HG03460 (cell line): Measurements from ENCODE around the gene THSD4.
"Not testable (repeated sequence)": the region's sequence is repeated elsewhere in the genome, so short reads cannot be mapped to it uniquely, and the experiment has no call there.

Experiments
- ATAC-seq: cut with Tn5 transposase; IDR thresholded peaks from one replicate; pipeline ENCODE4 v1.9.1; 2021; ENCODE audit not compliant: unreplicated experiment

The THSD4 gene

DNA sequence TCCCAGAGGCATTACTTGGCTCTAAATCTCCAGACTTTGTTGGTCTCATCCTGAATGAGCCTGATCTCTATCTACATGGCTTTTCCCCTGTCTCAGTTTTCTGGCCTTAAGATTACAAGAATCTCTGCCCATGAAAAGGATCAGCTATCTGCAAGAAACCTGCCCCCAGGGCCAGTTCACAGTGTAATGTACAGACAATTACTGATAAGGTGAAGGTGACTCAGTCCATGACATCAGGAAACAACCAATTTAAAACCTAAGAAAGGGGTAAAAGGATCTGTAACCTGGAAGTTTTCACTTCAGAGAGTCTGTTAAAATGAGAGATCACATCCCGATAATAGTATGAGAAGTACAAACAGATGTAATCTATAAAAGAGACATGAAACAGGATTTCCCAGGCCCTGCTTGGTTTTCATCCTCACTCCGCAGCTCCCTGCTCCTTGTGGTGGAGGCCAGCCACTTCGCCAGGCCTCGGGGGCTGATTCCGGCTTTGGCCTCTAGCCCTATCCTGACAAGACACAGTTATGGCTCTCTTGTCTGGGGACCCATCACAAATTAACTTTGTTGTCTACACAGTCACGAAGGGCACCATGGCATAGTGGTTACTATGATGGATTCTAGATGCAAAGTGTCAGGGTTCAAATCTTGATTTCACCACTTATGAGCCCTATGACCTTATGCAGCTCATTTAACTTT is 136.9 kb downstream of the THSD4 start:
- no peak for ATAC-seq

DNA sequence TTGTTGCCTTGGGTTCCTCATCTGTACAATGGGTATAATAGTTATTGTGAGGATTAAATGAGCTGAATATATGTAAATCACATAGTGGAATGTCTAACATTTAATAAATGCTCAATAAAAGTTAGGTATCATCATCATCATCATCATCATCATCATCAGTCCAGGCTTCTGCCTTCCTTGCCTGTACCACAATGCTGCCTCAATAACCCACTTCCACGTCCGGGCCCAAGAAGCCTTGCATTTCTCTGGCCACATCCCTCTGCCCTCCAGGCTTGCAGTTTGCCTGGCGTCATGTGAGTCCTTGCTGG is 137.4 kb downstream of the THSD4 start:
- no peak for ATAC-seq

DNA sequence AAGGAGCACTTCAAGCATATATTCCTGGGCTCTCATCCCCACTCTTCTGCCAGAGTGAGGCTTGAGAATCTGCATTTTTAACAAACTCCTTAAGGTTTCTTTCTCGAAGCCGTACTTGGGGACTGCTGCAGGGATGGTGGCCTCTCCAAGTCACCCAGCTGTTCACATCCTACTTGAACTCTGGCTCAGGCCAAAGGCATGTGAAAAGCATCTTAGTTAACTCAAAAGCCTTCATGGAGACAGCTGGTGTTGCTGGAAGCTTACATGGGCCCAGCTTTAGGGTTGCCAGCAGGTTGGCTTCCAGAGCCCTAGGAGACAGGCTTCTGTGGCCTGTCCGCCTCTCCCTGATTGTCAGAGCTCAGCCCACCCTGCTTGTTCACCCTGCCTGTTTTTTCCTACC is 139.2 kb downstream of the THSD4 start:
- ATAC-seq: no peak

DNA sequence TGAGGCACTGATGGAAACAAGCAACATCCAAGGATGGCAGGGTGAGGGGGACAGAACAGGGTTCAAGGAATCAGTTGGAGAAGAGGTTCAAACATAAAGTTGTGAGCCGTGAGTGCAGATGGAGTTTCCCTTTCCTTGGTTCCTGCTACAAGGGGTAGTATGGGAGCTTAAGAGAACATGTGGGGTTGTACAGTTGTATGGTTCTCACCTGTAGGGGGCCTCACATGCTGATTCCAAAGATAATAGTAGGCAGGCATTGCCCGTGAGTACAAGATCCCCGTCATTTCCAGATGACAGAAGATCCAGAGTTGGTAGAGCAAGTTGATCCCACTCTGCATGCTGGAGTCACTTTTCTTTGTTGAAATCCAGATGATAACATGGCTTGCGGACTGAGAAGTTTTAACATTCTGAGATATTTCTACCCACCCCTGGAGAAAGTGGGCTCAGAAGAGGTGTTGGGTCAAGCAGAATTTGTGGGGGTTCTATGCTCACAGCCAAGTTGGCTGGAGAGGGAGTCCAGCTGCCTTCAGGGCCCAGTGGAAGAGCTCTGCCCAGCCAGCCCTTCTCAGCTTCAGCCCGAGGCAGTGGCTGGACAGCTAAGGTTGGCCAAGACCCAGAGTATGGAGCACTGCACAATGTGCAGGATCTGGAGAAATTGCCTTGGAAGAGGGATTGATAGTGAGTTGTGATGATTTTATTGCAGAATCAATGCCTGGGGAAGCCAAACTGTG is 141.8 kb downstream of the THSD4 start:
- no peak for ATAC-seq

DNA sequence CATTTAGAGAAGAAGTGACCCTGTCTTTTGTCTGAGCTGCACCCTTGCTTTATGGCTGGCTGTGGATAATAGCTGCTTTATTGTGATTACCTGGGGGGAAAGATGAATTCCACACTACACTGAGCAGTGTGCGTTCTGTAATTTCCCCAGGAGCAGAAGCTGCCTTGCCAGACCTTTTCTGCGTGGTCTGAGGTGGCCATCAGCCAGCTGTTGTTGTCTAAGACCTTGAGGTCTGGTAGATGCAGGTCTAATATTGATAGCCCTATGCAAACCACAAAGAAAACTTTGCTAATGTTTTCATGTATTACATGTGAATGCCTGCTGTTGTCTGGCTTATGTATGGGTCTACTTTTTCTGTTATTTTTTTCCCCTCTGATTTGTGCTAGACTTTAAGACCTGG is 144.6 kb downstream of the THSD4 start:
- no peak for ATAC-seq

DNA sequence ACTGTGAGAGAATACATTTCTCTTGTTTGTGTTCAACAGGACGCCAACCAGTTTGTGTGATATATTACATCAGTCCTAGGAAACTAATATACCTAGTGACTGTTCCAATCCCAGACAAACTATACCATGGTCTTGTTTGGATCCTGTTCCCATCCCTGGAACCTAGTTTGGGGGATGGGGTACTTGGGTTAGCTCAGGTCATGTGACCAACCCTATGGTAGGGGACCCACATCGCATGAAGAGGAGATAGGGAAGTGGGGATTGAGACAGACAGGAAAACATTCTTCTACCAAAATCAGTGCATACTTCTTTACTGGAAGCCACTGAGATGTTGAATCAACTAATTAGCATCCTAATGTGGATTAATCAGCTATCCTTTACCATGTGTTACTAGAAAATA is 146.1 kb downstream of the THSD4 start:
- ATAC-seq: no peak

DNA sequence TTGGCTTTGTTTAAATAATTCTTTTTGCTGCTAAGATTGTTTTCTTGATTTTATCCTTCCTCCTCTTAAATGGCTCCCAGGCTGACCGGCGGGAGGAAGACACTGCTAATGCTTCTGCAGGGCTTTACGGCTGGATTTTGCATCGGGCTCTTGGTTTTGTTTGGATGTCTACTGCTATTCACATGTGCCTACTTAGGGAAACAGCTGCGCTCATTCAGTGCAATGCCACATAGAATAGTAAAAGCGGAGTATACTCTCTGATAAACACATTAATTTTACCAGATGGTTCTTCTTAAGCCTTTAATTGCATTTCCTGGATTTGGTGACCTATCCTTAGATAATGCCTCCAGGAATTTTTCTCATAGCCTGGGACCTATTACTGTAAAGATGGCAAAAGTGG is 146.6 kb downstream of the THSD4 start:
- no peak for ATAC-seq

DNA sequence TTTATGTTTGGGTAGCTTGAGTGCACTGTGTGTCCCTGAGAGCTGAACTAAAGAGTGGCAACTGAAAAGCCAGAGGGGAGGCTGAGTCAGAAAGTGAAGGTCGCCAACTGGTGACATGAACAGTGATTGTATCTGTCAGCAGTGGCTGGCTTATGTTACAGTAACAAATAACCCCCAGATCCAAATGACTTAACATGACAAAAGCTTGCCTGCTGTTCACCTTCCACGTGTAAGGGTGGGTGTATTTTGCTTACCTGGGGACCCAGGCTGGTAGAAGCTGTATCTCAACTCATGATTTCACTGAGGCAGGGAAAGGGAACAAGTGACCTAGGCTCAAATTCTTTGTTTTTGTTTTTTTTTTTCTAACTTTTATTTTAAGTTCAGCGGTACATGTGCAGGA is 147.3 kb downstream of the THSD4 start:
- ATAC-seq: no peak

DNA sequence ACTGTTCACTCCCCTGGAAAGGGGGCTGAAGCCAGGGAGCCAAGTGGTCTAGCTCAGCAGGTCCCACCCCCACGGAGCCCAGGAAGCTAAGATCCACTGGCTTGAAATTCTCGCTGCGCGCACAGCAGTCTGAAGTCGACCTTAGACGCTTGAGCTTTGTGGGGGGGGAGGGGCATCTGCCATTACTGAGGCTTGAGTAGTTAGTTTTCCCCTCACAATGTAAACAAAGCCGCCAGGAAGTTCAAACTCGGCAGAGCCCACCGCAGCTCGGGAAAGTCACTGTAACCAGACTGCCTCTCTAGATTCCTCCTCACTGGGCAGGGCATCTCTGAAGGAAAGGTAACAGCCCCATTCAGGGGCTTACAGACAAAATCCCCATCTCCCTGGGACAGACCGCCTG is 150.3 kb downstream of the THSD4 start:
- ATAC-seq: not testable (repeated sequence)

DNA sequence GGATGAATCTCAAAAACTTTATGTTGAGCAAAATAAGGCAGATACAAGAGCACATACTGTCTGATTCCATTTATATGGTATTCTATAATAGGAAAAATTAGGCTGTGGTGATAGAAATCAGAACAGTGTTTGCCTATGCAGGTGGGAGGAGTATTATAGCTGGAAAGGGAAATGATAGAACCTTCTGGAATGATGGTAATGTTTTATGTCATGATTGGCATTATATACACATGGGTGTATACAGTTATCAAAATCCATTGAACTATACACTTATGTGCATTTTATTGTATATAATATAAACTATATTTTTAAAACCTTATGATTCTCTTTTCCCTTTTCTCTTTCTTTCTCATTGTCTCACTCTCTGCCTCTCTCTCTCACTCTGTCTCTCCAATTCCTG is 156.1 kb downstream of the THSD4 start:
- no peak for ATAC-seq

DNA sequence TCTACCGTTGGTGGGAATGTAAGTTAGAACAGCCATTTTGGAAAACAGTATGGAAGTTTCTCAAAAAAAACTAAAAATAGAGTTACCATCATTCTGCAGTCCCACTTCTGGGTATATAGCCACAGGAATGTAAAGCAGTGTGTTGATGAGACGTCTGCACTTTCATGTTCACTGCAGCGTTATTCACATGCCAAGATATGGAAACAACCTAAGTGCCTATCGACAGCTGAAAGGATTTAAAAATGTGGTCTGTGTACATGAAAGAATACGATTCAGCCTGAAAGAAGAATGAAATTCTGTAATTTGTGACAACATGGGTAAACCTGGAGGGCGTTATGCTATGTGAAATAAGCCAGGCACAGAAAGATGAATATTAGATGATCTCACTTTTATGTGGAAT is 157.7 kb downstream of the THSD4 start:
- no peak for ATAC-seq

DNA sequence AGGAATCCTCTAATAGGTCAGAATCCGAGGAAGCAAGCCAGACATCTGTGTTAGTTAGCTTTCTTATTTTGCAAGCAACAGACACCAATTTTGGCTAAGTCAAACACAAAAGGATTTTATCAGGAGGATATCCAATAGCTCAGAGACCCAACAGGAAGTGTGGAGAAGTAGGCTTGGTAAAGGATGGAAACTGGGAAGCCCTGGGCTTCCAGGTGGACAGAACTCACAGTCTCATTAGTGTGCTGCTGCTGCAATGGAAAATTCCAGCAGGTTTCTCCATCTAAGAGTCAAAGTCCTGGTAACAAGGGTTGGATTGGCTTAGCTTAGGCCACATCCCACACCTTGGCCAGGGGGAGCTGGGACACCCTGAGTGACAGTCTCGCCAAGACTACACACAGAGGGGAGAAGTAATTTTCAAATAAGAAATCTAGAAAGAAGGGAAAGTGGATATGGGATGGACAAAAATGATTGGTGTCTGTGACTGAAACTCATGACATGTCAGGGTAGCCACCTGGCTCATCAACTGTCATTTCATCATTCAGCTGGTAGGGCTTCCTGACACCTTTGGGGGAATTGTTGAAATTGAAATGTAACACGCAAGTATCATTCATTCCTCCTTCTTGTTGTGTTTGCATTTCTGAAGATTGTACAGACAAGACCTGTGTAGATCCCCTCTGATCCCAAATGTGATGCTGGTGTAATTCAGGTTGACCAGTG is 158.6 kb downstream of the THSD4 start:
- ATAC-seq: no peak

DNA sequence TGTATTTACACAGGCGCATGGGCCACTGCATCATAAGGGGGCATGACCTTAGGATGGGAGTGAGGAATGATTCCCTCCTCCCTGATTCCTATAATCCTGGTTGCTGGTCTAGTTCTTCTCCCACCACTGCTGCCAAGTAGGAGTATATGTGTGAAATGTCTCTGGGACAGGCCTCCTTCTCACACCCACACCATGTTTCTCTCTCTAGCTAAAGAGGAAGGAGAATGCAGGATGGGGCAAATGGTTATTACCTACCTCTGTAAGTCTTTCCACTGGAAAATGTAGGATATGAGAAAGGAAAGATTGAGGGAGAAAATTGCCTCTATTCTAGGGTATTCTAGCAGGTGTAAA is 159.2 kb downstream of the THSD4 start:
- no peak for ATAC-seq

DNA sequence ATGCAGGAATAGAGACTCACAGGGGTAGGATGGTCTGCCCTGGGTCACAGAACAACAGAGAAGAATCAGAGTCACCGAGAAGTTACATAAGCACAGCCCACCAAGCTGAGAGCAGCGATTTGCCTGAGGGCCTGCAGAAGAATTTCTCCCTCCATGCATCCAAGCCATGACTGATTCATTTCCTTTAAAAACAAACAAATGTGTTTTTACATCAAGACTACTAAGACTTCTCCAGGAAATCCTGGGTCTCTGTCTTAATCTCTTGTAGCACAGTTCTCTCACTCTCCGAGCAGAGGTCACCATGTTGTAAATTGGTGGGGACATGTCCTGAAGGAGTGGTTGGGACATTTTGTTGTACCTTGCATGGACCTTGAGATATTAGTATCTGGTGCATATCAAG is 159.8 kb downstream of the THSD4 start:
- ATAC-seq: no peak

DNA sequence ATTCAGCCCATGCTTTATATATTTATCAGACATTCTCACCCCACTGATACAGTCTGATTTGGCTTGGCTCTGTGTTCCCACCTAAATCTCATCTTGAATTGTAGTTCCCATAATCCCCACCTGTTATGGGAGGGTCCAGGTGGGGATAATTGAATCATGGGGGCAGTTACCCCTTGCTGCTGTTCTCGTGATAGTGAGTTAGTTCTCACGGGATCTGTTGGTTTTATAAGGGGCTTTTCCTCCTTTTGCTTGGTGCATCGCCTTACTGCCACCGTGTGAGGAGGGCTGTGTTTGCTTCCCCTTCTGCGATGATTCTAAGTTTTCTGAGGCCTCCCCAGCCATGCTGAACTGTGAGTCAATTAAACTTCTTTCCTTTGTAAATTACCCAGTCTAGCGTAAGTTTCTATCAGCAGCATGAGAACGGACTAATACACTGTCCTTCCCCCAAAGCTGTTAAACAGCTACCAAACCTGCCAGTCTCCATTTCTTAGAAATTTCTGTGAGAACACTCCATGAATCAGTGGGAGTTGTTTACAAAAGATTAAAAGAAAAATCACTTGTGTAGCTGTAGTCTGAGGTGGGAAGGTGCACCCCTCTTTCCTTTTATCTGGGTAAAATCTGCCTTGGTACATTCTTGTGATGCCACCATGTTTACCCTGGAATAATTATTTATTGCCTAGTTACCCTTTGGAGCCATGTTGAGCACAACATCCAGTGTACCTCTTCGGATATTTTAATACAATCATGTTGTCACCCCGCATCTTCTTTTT is 160.5 kb downstream of the THSD4 start:
- ATAC-seq: no peak

DNA sequence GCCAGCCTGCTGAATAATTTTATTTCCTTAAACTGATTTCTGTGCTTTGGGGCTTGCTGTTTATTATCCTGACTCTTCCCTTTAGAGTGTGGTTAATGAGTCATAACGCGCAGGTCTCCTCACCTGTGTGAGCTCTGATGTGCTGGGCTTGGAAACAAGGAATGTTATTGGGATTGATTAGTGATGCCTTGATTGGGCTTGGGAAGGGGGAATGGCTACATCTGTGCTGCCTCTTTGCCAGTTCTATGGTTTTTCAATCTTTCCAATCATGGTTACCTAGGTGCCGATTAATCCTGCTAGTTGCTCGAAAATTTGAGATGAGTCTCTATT is 161.0 kb downstream of the THSD4 start:
- no peak for ATAC-seq

DNA sequence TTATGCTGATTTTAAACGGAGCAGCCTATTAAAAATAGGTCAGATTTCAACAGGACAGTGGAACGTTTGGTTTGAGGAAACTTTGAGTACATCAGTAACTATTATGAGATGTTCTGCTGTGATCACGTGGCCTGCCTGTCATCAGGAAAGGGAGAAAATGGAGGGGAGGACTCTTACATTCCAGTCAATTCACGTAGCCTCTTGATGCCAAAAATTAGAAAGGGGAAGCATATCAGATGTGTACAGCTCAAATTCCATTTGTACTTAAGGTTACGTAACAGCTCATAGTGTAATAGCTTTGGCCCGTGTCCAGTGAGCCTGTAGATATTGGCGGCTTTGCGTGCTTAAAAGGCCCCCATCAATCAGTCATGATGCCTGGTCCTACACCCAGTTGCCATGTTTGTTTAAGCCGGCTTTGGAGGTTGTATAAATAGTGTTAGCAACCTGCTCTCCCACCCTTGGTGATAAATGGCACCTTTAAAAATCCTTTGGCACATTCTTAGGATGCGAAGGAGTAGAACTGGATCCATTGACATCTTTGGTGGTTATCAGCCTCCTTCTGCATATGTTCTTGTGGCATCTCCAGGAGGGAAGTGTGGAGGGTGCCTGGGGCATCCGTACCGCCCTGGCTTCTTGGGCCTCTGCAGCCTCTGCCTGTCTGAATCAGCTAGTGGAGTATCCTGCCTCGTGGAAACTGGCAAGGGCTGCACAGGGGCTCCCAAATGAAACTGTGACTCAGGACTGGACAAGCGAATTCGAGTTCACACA is 163.9 kb downstream of the THSD4 start:
- ATAC-seq: no peak

DNA sequence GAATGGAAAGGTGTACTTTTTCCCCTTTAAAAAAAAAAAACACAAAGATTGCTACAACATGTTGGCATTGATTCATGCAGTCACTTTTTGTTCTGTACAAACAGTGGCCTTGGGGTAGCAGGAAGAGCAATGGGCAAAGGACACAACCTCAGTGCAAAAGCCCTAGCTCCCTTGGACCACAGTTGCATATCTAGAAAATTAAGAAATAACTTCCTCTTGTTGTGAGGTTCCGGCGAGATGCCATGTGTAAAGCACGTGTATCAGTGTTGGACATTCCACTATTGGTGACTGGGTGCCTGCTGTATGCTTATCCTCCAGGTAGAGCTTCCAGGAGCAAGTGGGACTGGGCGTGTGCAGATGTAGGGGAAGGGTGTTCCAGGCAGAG is 164.5 kb downstream of the THSD4 start:
- ATAC-seq: no peak

DNA sequence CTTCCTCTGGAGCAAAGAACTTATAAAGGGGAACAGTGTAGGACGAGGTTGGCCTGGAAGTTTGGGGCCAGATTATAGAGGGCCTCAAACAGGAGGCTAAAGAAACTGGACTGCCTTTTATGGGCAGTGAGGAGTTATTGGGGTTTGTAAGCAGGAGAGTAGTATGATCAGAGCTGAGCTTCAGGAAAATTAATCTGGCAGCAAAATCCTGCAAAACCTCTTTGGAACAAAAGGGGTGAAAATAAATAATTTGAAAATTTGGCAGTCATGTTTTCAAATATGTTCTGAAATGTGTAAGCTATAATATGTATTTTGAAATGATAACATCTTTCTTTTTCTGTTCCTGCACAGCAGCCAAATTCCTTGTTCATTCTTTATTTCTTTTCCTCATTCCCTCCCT is 164.9 kb downstream of the THSD4 start:
- no peak for ATAC-seq

DNA sequence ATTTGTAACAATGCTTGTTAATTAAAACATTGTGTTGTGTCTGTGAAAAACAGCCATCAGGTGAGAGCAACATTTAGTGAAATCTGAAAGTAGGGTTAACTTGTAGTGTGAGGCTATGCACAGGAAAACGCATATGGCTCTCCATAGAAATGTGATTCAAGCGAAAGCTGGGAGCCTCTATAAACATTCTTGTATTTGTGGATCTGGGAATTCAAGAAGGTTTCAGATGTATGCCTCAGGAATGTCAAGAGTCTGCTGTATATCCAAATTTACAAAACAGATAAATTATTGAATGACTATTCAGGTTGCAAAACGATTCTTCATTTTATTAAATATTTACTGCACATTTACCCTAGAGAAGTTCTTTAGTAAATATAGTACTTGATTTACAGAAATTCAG is 166.0 kb downstream of the THSD4 start:
- no peak for ATAC-seq

DNA sequence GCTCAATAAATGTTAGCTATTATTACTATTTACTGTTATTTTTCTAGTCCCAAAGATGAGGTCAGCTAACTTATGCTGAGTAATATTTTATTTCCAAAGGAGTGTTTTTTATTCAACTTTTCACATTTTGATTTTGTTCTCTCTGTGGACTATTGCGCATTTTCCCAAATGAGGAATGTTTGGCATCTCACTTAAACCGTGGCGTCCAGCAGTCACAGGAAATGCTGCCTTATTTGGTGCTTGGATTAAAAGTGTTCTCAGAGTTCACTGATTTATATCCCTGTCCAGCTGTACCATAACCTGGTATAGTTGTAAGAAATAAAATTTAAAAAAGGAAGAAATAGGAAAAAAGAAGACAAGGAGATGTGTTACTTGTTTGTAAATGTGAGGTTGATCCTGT is 166.8 kb downstream of the THSD4 start:
- ATAC-seq: no peak
